Measurements from ENCODE around the gene CIC. TPM values are rescaled to one million over a fixed set of nuclear protein-coding genes. Genes with fewer than 3 reads are reported as not detected.

The CIC gene
- total RNA-seq, 2 donors from 2014 or later: 40.5 to 61.0 TPM

GRCh38 chr19:42332059-42332458, 63.0 kb downstream of the CIC start:
- DNase-seq: no peak
- Histone ChIP-seq H3K27me3 (no peaks in the 10 kb centered on the region), H3K27ac (no peak overlapping the region), H3K4me3 (no peak overlapping the region), H3K9me3 (no peaks in the 10 kb centered on the region), H3K4me1 (peaks cover 9% of the 10 kb centered on the region), H3K36me3 (replicated peaks in 1 of 2; ENCODE audit: insufficient read depth in 1 of 2, low read depth in 2 of 2) (no peaks in the 10 kb centered on the region)
- TF ChIP-seq POLR2A (IDR thresholded peaks at IDR 0.05) (no peak), CTCF (IDR thresholded peaks at IDR 0.05) (no peak)
- ATAC-seq: no peak
- intact Hi-C loops (cut with DNase I): no loop called here
- 85 to 94% methylated on average over 6 of the region's 6 CpGs for WGBS, 2 donors

GRCh38 chr19:42333018-42333417, 64.0 kb downstream of the CIC start:
- no peak overlapping the region for H3K27ac ChIP-seq
- intact Hi-C loops (cut with DNase I): no loop called here
- DNase-seq (no peak), ATAC-seq (no peak)
- 71 to 95% methylated on average over 3 of the region's 3 CpGs for WGBS, 2 donors
- peaks cover 1% of the 10 kb centered on the region for H3K4me1 ChIP-seq
- no peaks in the 10 kb centered on the region for H3K36me3 ChIP-seq (replicated peaks in 1 of 2; ENCODE audit: insufficient read depth in 1 of 2, low read depth in 2 of 2)
- no peaks in the 10 kb centered on the region for H3K27me3 ChIP-seq
- no peak overlapping the region for H3K4me3 ChIP-seq
- no peak for TF ChIP-seq POLR2A (IDR thresholded peaks at IDR 0.05)
- no peak for TF ChIP-seq CTCF (IDR thresholded peaks at IDR 0.05)
- H3K9me3 ChIP-seq: no peaks in the 10 kb centered on the region

GRCh38 chr19:42333975-42334696, 65.1 kb downstream of the CIC start:
- no peaks in the 10 kb centered on the region for H3K36me3 ChIP-seq (replicated peaks in 1 of 2; ENCODE audit: insufficient read depth in 1 of 2, low read depth in 2 of 2)
- no peaks in the 10 kb centered on the region for H3K27me3 ChIP-seq
- TF ChIP-seq CTCF (IDR thresholded peaks at IDR 0.05) (no peak), POLR2A (IDR thresholded peaks at IDR 0.05) (no peak)
- no peak overlapping the region for H3K27ac ChIP-seq
- no peak overlapping the region for H3K4me3 ChIP-seq
- DNase-seq (no peak), ATAC-seq (no peak)
- WGBS, 2 donors: 80 to 83% methylated on average over 11 to 15 of the region's 21 CpGs
- H3K9me3 ChIP-seq: no peaks in the 10 kb centered on the region
- intact Hi-C loops (cut with DNase I): no loop called here
- no peaks in the 10 kb centered on the region for H3K4me1 ChIP-seq

GRCh38 chr19:42334697-42335373, 65.8 kb downstream of the CIC start:
- ATAC-seq (no peak), DNase-seq (no peak)
- WGBS, 2 donors: 80 to 88% methylated on average over 8 to 13 of the region's 13 CpGs
- intact Hi-C loops (cut with DNase I): no loop called here
- no peak for TF ChIP-seq POLR2A (IDR thresholded peaks at IDR 0.05)
- TF ChIP-seq CTCF (IDR thresholded peaks at IDR 0.05): no peak
- no peaks in the 10 kb centered on the region for H3K27me3 ChIP-seq
- no peak overlapping the region for H3K4me3 ChIP-seq
- H3K27ac ChIP-seq: no peak overlapping the region
- H3K36me3 ChIP-seq (replicated peaks in 1 of 2; ENCODE audit: insufficient read depth in 1 of 2, low read depth in 2 of 2): no peaks in the 10 kb centered on the region
- H3K4me1 ChIP-seq: no peaks in the 10 kb centered on the region
- no peaks in the 10 kb centered on the region for H3K9me3 ChIP-seq

All from body of pancreas (tissue), 4 donors.